GM19035 (cell line): ENCODE data around the gene EXOC7.

Experiments used
- ATAC-seq: cut with Tn5 transposase; IDR thresholded peaks from one replicate; pipeline ENCODE4 v1.9.1; 2021; ENCODE audit not compliant: unreplicated experiment

EXOC7 gene

DNA sequence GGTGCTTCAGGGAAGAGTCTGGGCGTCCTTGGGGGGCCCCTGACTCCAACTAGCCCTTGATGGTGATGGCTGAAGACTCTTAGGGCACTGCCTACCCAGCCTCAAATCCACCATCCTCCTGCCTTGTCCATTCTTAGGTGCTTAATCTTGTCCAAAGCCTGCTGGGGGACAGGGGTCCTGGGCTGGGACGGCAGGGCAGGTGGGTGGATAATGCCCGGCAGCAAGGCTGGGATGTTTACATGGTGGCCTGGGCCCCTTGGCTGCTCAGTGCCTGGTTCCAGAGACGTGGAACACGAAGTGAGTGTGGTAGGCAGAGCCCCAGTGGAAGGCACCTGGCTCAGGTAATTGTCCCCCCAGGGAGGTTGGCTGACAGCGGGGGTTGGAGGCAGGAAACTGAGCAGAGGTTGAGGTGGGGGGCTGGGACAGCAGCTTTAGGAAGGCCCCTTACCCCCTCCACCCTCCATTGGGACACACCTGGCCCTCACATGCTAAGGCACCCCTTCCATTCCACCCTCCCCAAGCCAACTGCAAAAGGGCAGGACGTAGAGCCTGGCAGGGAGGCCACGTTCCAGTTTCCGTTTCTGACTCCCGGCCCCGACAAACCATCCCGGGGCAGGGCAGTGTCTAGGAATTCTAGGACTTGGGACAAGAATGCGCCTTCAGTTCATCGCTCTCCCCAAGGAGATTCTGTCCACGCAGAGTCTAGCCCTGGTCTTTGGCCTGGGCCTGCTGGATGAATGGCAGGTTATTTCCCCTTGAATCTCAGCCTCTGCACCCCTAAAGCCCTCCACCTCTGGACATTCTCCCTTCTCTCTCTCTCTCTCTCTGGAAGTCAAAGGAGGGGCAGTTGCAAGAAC is 35.5 kb upstream of the EXOC7 start:
- no peak for ATAC-seq

DNA sequence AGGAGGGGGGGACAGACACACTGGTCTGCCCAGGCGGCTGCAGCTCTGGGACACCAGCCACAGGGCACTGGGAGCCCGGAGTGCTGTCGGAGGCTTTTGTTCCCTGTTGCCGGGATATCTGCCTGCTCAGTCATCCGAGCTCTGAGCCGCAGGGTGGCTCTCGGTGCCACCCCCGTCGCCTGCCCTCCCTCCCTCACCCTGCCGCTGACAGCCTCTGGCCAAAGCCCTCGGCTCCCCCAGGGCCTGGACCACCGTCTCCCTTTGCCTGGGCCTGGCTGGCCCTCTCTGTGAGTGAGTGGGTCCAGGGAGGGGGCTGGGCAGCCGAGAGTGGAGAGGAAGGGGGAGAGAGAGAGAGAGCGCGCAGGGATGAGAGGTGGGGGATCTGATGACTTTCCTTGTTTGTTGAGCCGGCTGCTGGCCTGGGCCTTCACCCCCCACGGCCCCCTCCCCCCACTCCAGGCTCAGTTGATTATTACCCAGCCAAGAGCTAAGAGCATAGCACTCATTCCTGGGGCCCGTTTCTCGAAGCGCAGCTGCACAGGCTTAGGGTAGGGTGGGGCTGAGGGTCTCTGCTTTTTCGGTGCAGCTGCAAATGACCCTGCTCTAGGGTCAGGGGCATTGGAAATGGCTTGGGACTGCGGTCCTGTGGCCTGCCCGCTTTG is 34.8 kb upstream of the EXOC7 start:
- ATAC-seq = no peak

DNA sequence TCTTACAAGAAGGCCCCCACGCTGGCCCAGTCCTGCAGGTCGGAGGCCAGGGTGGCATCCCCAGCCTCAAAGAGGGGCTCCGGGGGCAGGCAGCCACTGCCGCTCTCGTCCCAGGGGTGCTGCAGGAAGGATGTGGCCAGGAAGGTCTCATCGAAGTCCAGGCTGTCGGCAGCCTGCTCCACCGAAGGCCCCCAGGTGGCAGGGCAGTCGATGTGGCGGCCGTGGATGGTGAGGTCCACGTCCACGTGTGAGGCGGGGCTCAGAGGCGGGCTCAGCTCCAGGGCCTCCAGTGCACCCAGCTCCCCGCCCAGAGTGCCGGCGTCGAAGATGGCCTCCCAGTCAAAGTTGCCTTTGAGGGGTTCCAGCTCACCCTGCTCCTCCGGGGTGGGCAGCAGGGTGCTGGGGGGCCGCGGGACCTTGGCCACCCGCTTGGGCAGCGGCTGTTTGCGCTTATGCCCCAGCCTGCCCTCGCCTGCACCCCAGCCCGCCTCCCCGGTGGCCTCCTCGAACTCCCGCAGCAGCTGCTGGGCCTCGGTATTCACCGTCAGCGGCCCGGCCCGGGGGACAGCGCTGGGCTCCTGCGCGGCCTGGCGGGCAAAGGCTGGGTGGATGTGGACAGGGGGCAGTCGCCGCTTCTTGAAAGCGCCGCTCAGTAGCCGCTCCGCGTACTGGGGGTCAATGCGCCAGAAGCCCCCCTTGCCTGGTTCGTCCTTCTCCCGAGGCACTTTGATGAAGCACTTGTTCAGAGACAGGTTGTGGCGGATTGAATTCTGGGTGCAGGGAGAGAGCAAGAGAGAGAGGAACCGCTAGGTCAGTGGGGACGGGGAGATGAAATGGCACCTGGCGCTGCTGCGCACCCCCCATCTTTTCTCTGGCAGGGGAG is 34.0 kb upstream of the EXOC7 start:
- no peak for ATAC-seq

DNA sequence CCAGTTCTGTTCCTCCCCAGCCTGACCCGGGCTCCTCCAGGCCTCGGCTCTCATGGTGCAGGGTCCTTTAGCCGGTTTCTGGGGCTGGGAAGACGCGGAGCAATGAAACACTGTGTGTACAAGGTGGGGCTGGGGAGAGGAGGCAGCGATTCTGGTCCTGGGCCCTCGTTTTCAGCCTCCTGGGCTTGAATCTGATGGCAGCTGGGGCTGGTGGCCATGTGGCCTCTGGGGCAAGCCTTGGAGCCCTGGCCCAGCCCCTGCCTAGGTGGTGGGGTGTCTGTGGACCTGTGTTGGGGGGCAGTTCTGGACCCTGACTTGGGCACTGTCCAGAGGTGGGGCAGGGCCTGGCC is 33.4 kb upstream of the EXOC7 start:
- no peak for ATAC-seq

DNA sequence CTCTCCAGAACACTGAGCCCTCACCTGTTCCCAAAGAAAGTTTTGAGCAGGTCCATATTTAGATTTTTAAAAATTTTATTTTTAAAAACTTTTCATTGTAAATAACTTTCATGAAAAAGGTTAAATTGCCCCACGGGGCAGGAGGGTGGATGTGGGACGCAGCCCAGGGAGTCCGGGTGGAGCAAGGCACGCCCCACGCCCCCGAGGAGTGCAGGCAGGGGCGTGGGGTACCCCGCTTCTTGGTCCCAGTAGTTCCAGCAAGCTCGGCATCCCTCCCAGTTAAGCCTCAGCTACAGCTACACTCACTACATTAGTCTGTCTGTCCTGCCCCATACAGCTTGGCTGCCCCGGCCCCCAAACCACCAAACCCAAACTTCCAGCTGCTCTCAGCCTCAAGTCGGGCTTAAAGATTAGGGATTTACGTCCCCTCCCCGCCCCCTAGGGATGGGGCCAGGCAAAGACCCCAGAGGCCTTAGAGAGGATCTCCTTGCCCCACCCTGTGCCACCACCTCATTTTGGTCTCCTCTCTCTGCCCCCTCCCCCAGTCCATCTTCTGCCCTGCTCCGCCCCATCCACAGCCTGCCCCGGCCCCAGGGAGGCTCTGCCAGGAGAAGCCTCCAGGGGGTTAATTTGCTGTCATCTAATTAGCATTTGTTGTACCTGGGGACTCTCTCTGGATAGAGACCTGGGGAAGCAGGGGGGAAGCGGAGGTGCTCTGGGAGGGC is 32.9 kb upstream of the EXOC7 start:
- no peak for ATAC-seq

DNA sequence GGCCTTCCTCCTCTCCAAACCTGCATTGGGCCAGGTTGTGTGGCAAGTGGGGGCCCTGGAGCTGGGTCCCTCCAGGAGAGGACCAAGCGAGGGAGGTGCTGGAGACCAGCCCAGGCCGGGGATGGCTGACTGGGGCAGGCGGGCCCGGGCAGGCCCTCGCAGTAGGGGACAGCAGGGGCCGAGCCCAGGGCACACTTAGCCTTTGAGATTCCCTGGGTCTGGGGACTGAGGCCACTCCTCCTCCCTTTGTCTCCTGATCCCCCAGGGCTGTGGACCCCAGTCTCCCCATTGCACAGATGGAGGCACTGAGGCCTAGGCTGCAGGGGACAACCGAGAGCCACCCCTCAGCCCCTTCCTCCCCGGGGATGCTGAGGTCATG is 32.2 kb upstream of the EXOC7 start:
- ATAC-seq = no peak

DNA sequence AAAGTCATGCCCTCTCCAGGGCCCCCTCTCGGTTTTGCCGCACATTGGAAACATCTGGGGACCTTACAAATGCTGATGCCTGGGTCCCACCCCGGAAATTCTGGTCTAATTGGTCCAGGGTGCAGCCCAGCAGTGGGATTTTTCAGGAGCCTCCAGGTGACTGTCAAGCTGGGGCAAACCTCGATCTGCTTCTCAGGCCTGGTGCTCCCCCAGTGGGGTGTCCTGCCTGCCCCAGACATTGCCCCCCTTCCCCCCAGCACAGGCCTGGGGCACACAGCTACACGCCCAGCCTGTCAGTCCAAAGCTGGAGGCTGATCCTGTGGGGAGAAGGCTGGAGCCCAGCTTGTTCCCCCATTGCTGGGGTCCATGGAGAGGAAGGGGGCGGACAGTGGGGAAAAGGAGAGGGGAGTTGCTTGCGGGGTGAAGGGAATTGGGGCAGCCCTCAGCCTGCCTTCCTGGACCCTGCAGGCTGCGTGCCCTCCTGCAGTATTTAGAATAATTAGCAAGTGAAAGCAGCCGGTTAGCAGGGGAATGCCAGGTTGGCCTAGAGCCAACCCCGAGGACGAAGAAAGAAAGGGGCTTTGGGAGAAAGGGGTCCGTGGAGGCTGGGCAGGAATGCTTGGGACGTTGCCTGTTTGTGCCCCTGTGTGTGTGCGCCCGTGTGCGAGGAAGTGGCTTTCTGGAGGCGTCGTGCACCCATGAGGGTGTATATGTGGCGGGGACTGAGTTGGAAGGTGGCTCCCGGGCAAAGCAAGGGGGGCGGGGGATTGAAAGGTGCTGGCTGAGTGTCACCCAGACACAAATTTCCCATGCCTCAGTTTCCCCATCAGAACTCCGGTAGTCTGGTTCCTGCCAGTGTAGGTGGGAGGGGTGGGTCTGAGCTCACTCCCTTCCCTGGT is 31.6 kb upstream of the EXOC7 start:
- ATAC-seq = no peak

DNA sequence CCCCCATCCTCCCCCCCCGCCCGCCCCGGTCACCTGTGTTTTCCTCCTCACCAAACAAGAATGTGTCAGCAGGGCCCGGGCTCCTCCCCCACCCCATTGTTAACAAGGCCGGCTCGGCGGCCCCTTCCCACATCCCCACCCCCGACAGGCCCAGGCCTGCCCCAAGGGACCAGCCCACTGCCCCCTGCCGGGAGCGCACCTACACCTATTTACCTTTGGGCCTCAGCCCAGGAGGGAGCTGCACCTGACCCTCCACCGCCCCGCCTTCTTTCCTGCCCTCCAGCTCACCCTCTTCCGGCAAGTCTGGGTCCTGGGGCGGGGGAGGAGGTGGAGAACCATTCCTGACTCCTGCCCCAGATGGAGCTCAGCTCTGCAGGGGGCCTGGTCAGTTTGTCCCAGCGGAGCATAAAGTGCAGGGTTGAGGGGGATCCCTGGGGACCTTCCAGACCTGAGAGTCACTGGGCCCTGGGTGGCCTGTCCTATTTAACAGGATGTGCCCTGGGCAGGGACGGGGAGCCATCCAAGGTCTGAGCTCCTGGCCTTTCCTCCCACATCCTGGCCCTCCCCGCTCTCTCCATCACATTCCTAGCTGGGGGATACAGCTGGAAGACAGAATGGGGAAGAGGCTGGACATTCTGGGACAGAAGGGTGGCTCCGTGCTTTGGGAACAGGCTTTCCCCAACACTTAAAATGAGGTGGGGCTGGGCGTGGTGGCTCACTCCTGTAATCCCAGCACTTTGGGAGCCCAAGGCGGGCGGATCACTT is 29.2 kb upstream of the EXOC7 start:
- no peak for ATAC-seq

DNA sequence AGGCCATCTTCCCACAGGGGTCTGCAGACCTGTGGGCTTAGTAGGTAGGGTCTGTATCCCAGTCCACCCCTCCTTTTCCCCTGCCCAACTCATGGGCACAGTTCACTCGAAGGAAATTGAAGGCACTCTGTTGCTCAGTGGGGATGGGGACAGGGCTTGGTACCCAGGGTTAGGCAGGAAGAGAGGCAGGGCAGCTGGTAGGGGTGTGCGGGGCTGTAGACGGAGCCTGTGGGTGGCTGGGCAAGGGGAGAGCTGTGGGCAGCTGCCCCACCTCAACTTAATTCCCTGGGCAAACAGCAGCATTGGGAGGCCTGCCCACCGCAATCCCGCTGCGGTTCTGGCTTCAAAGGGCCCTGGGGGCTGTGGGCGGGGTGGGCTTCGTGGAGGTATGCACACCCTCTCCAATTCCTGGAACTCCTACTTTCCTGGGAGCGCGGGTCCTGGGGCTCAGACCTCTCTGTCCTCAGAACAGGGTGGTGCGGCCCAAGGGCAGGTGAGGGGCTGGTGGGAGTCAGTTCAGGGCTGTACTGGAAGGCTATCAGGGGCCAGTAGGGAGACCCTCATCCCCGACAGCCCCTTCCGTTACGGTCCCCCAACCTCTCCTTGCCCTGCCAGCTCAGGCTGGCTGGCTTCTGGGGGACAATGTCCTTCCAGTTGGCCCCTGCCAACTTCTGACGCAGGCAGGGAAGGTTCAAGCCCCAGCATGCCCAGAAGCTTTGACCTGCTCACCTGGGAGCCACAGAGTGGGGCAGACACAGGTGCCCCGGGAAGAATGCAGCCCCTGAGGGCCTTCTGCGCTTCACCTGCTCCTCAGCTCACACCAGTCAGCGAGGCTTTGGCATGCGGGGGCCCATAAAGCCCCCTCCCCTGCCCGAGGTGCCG is 28.3 kb upstream of the EXOC7 start:
- ATAC-seq = no peak

DNA sequence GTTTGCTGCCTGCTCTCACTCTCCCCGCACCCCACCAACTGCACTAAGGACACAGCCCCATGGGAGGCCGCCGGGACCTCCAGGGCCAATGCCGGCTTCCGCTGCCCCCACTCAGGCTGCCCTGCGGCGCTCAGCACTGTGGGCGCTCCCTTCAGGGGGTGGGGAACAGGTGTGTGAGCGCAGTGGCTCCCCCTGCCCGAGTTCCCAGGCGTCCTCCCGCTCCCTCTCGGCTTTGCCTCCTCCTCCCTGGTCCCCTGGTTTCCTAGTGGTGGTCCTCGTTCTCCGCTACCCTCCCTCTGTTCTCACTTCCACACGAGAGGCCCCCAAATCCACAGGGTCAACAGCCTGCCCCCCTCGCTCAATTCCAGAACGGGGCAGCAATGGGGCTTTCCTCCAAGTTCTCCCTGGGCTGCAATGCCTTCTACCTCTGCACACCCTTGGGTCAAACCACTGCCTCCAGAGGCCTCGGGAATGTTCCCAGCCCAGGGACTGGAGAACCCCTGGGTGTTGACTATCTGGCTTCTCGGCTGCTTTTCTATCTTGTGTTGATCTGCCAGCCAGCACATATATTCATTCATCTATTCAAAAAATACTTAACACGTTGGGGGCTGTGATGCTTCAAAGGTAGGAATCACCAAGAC is 27.6 kb upstream of the EXOC7 start:
- ATAC-seq = no peak

DNA sequence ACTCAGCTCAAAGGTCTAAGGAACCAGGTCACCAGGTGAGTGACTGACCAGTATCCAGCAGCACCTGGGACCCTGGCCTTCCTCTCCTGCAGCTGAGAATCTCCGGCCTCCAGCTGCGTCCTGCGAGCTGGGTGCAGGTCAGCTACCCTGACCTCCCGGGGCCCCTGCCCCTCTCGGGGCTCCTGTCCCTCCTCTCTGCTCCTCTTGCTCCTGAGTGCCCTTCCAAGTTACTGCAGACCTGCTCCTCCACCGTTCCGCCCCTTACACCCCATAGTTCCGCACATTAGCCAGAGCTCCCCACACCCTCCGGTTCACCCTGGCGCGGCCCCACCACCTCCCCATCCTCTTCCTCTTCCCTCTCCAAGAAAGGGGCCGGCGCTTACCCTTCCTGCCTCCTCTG is 26.9 kb upstream of the EXOC7 start:
- ATAC-seq = no peak

DNA sequence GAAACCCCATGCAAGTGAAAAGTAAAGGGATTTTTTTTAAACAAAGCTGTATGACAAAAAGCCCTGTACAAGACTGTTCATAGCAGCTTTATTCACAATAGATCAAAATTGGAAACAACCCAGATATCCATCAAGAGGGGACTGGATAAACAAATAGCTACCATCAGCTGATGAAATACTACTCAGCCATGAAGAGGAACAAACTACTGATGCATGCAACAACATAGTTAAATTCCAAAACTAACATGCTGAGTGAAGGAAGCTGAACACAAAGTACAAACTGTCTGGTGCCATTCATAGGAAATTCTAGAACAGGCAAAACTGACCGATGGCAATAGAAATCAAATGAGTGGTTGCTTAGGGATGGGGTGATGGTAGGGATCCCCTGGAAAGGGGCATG is 22.3 kb upstream of the EXOC7 start:
- no peak for ATAC-seq

DNA sequence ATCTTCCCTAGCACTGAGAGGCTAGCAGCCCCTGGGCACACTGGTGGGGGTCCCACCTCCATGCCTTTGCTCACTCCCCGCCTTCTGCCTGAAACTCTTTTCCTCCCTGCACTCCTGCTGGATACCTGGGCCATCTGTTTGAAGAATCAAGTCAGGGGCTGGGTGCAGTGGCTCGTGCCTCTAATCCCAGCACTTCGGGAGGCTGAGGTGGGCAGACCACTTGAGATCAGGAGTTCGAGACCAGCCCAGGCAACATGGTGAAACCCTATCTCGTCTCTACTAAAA is 21.7 kb upstream of the EXOC7 start:
- ATAC-seq = no peak

DNA sequence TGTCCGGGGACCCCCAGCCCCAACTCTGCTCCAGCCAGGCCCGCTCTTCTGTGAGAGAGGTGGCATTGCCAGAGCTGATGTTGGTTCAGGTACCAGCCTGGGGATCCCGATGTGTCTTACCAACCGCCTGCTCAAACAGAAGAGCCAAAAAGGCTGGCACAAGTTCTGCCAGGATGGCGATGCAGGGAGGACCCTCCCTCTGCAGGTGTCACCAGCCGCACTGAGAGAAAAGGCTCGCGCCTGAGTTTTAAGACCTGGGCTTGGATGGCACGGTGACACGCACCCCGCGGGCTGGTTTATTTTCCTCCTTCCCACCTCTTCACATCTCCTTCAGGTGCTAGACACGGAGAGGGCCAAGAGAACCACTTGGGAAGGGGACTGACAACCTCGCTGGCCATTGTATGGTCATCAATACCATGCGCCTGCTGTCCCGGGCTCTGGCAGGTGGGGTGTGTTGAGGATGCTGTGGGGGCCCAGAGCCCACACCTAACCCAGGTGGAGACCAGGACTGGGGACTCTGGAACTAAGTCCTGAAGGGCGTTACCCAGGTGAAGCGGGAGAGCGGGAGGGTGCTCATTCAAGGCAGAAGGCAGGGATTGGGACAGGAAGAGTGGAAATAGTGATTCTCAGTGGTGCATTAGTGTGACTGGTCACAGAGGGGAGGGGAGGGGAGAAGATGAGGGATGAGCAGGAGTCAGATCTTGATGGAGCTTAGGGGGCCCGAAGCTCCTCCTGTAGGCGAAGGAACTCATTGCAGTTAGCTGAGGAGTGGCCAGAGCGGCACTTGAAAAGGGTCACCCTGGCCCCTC is 21.2 kb upstream of the EXOC7 start:
- no peak for ATAC-seq

DNA sequence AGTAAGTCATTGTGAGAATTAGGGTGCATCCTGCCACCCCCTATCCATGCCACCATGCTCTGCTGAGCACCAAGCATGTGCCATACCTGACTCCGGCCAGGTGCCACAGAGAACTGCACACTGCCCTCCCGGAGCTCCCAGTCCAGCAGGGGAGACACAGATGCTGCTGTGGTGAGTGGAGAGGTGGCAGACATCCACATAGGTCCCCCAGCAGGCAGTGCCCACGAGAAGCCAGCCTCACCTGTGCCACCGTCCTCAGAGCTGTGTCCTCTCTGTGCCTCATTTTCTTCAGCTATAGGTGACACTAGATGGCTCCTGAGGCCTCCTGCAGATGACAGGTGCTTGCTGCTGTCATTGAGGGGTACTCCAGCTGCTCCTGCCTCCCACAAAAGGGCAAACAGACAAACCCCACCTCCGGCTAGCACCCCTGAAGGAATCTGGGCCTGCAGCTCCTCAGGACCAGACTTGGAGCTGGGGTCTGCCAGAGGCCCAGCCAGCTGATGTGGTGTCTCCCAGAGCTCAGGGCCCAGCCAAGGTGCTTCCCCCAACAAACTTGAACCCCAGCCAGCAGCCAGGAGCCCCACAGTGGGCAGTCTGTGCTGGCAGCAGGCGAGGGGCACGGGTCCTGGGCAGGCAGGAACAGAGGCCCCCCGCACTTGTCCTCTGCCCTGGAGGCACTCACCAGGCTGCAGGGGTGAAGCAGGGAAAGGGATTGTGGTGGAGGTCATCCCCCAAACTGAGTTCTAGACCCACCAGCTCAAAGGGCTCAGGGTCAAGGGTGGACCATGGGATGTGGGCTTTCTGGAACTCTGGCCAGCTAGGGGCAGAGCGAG is 20.4 kb upstream of the EXOC7 start:
- no peak for ATAC-seq

DNA sequence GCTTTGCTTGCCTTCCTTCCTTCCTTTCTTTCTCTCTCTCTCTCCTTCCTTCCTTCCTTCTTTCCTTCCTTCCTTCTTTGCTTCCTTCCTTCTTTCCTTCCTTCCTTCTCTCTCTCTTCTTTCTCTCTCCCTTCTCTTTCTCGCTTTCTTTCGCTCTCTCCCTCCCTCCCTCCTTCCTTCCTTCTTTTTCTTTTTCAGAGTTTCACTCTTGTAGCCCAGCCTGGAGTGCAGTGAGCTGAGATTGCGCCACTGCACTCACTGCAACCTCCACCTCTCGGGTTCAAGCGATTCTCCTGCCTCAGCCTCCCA is 19.6 kb upstream of the EXOC7 start:
- no peak for ATAC-seq
